Esophagus squamous epithelium (tissue), 4 donors: ENCODE data around the gene DYNC1I1.

ENCODE experiments used
- POLR2A ChIP-seq, 4 donors: fragments of 450-650 bp; IDR thresholded peaks; one replicate each; pipeline ENCODE4 v1.6.1; 2017; ENCODE audit warnings: antibody characterized with exemption in 4 of 4, mild to moderate bottlenecking in 4 of 4, moderate library complexity in 3 of 4
- TF ChIP-seq, protein P1 (sequence below), 6 experiments: fragments of 450-650 bp in 4 of 6; fragments of 200-600 bp in 2 of 6; sonication (generic) in 2 of 6; IDR thresholded peaks; one replicate each; pipeline ENCODE4 v1.5.1; 2016 to 2019; ENCODE audit warnings: antibody characterized with exemption in 6 of 6, mild to moderate bottlenecking in 4 of 6, moderate library complexity in 4 of 6

DNA sequence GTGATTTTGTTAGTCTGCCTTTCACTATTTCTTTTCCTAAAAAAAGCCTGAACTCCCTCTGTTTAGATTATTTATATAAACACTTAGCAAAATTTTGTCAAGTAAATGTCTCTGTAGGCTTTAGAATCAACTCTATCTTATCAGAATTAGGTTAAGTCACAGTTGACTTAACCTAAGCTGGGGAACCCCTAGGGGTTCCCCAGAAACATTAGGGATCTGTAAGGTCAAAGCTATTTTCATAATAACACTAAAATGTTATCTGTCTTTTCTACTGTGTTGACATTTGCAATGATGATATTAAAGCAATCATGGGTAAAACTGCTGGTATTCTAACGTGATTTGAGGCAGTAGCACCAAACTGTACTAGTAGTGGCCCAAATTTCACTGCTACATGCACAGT lies 24.3 kb downstream of the DYNC1I1 start:
- TF ChIP-seq, protein P1, sequence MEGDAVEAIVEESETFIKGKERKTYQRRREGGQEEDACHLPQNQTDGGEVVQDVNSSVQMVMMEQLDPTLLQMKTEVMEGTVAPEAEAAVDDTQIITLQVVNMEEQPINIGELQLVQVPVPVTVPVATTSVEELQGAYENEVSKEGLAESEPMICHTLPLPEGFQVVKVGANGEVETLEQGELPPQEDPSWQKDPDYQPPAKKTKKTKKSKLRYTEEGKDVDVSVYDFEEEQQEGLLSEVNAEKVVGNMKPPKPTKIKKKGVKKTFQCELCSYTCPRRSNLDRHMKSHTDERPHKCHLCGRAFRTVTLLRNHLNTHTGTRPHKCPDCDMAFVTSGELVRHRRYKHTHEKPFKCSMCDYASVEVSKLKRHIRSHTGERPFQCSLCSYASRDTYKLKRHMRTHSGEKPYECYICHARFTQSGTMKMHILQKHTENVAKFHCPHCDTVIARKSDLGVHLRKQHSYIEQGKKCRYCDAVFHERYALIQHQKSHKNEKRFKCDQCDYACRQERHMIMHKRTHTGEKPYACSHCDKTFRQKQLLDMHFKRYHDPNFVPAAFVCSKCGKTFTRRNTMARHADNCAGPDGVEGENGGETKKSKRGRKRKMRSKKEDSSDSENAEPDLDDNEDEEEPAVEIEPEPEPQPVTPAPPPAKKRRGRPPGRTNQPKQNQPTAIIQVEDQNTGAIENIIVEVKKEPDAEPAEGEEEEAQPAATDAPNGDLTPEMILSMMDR (IDR thresholded peaks at IDR 0.05) = no peak
- no peak for TF ChIP-seq POLR2A (IDR thresholded peaks at IDR 0.05)
